Measurements from ENCODE around the gene CLCA1.

- TF ChIP-seq EZH2phosphoT487 (IDR thresholded peaks at IDR 0.05) (no peak), CTCF (IDR thresholded peaks at IDR 0.05) (no peak)
Measured at GRCh38 chr1:86460998-86461397, 7.7 kb upstream of the CLCA1 start.
